Body of pancreas (tissue), 4 donors: ENCODE measurements around the gene CYP4F8.

Experiments
- POLR2A ChIP-seq, 3 donors: fragments of 450-650 bp; IDR thresholded peaks; one replicate each; pipeline ENCODE4 v1.6.1; 2016; ENCODE audit warnings: antibody characterized with exemption in 3 of 3, mild to moderate bottlenecking in 2 of 3
- TF ChIP-seq, protein P1 (sequence below), 7 experiments: fragments of 450-650 bp in 4 of 7; fragments of 200-600 bp in 3 of 7; sonication (generic) in 3 of 7; IDR thresholded peaks; one replicate each; pipeline ENCODE4 v1.5.1; 2016 to 2019; ENCODE audit warnings: antibody characterized with exemption in 7 of 7

DNA sequence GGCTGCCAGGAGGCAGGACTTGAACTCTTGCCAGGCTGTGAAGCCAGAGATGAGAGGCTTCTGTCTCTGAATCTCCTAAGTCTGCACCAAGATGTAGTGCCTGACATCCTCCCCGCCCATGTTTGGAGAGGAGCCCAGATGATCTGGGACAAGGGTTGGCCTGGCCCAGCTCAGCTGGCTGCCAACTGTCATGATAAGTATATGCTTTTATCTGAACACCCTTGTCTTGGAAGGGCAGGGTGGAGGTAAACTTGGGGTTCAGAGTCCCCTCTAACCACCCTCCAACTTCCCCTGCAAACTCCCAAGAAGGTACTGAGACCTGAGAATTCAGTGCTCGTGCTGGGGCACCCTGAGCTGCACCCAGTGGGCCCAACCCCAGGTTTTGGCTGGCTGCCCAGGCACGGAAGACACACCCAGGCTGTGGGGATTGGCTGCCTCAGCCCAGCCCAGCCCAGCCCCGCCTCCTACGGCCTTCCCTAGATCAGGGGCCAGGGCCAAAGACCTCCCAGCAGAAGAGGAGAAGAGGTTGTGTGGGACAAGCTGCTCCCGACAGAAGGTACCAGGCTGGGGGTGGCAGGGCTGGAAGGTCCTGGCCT, 57.7 kb downstream of the CYP4F8 start, which contains the start of gene CYP4F12:
- TF ChIP-seq, protein P1, sequence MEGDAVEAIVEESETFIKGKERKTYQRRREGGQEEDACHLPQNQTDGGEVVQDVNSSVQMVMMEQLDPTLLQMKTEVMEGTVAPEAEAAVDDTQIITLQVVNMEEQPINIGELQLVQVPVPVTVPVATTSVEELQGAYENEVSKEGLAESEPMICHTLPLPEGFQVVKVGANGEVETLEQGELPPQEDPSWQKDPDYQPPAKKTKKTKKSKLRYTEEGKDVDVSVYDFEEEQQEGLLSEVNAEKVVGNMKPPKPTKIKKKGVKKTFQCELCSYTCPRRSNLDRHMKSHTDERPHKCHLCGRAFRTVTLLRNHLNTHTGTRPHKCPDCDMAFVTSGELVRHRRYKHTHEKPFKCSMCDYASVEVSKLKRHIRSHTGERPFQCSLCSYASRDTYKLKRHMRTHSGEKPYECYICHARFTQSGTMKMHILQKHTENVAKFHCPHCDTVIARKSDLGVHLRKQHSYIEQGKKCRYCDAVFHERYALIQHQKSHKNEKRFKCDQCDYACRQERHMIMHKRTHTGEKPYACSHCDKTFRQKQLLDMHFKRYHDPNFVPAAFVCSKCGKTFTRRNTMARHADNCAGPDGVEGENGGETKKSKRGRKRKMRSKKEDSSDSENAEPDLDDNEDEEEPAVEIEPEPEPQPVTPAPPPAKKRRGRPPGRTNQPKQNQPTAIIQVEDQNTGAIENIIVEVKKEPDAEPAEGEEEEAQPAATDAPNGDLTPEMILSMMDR (IDR thresholded peaks at IDR 0.05): no peak
- TF ChIP-seq POLR2A (IDR thresholded peaks at IDR 0.05): no peak
